Measurements from ENCODE around the gene CABCOCO1. TPM values are rescaled to one million over a fixed set of nuclear protein-coding genes. Genes with fewer than 3 reads are reported as not detected.

The CABCOCO1 gene
- total and polyA plus RNA-seq, 2 of the 13 experiments (the other 11 are each of a cell fraction or from before 2014, with no cell fraction given) = not detected

- no peak for TF ChIP-seq ZNF609 (CRISPR knock-in tag; IDR thresholded peaks at IDR 0.05; ENCODE audit: borderline replicate concordance)
These were observed 20.1 kb upstream of the CABCOCO1 start (continued) for GRCh38 chr10:61642676-61643075.

- no peaks in the 10 kb centered on the region for H3K27me3 ChIP-seq (ENCODE audit: control insufficient read depth in 1 of 2, insufficient read depth in 2 of 2, low read length in 2 of 2)
- no peak for TF ChIP-seq ZNF841 (CRISPR knock-in tag; IDR thresholded peaks at IDR 0.05; ENCODE audit: borderline replicate concordance)
- peak; percentile 46 for TF ChIP-seq CEBPB (IDR thresholded peaks at IDR 0.05; ENCODE audit: borderline replicate concordance, low read depth, low read length)
- no peak for TF ChIP-seq ATAD3A (CRISPR knock-in tag; IDR thresholded peaks at IDR 0.05)
- H3K9me3 ChIP-seq (ENCODE audit: low read length) = no peaks in the 10 kb centered on the region
- no peak overlapping the region for H3K4me3 ChIP-seq (replicated peaks in 1 of 3; ENCODE audit: insufficient read depth in 1 of 3, low read depth in 2 of 3, low read length in 3 of 3)
- no peak overlapping the region for H3K4me2 ChIP-seq (ENCODE audit: low read depth, low read length)
- ATAC-seq (no peak), FAIRE-seq (no peak), DNase-seq (ENCODE audit: low spot score) (no peak)
- no peaks in the 10 kb centered on the region for H3K79me2 ChIP-seq (ENCODE audit: insufficient read depth, low read length)
- no peak overlapping the region for H2AFZ ChIP-seq (ENCODE audit: low read length)
- 16% methylated on average over 1 of the region's 1 CpG for WGBS (ENCODE audit: low lambda C conversion rate)
- no peaks in the 10 kb centered on the region for H3K36me3 ChIP-seq (replicated peaks in 1 of 2; ENCODE audit: control insufficient read depth in 1 of 2, insufficient read depth in 2 of 2, low read length in 2 of 2)
- BruUV-seq (replicated peaks) = no TSS peak
- H4K20me1 ChIP-seq (ENCODE audit: insufficient read depth, low read length) = no peaks in the 10 kb centered on the region
- no peaks in the 10 kb centered on the region for H3K4me1 ChIP-seq (ENCODE audit: insufficient read depth, low read length)
- no peak overlapping the region for H3K27ac ChIP-seq (ENCODE audit: extremely low read length, insufficient read depth, low read length)
- intact Hi-C loops (cut with micrococcal nuclease; ENCODE audit: unreplicated experiment) = no loop called here
- POLR2A ChIA-PET = no interaction called here
- H3K9ac ChIP-seq (ENCODE audit: insufficient read depth, low read depth, low read length) = no peak overlapping the region
- CTCF ChIA-PET (ENCODE audit: low intra/inter-chr PET ratio, low total read pairs) = no interaction called here
- in situ Hi-C loops (cut with HindIII; ENCODE audit: extremely low pct_ligation_motif_present, low pct_unique_long_range_greater_than_20kb) = no loop called here
These were observed 19.4 kb upstream of the CABCOCO1 start for GRCh38 chr10:61643316-61643751.

Data from HepG2 (cell line).